Sigmoid colon (tissue), 4 donors: ENCODE data around the gene NME3.

Source experiments
- EP300 ChIP-seq, 4 donors: sonication (generic); formaldehyde crosslinking; IDR thresholded peaks; one replicate each; pipeline ENCODE4 v1.6.1; 2017; ENCODE audit warnings: antibody characterized with exemption in 4 of 4
- POLR2A ChIP-seq, 2 donors: fragments of 450-650 bp; IDR thresholded peaks; one replicate each; pipeline ENCODE4 v1.6.1; 2016; ENCODE audit warnings: antibody characterized with exemption in 2 of 2, mild to moderate bottlenecking in 2 of 2, moderate library complexity in 2 of 2
- POLR2AphosphoS5 ChIP-seq, 4 donors: sonication (generic); formaldehyde crosslinking; IDR thresholded peaks; one replicate each; pipeline ENCODE4 v1.6.1; 2017; ENCODE audit warnings: antibody characterized with exemption in 4 of 4
- TF ChIP-seq, protein P1 (sequence below), 4 experiments: fragments of 450-650 bp in 3 of 4; fragments of 200-600 bp in 1 of 4; IDR thresholded peaks; one replicate each; pipeline ENCODE4 v1.5.1; 2016 to 2019; ENCODE audit warnings: antibody characterized with exemption in 4 of 4, mild to moderate bottlenecking in 3 of 4, moderate library complexity in 2 of 4

DNA sequence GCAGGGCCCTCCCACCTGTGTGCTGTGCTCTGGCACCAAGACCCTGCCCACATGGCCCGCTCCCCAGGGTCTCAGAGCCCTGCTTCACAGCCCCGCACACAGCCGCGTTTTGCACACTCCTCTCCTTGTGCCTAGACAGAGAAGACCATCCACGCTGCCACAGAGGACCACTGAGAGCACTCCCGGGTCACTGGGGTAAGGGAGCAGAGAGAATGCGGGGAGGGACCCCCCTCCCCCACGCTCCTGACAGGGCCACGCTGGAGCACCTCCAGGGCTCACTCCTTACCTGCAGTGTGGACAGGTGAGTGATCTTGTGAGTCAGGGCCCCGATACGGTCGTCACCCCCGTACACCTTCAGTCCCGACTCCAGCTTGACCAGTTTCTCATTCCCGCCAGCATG lies 48.3 kb upstream of the NME3 start:
- TF ChIP-seq, protein P1, sequence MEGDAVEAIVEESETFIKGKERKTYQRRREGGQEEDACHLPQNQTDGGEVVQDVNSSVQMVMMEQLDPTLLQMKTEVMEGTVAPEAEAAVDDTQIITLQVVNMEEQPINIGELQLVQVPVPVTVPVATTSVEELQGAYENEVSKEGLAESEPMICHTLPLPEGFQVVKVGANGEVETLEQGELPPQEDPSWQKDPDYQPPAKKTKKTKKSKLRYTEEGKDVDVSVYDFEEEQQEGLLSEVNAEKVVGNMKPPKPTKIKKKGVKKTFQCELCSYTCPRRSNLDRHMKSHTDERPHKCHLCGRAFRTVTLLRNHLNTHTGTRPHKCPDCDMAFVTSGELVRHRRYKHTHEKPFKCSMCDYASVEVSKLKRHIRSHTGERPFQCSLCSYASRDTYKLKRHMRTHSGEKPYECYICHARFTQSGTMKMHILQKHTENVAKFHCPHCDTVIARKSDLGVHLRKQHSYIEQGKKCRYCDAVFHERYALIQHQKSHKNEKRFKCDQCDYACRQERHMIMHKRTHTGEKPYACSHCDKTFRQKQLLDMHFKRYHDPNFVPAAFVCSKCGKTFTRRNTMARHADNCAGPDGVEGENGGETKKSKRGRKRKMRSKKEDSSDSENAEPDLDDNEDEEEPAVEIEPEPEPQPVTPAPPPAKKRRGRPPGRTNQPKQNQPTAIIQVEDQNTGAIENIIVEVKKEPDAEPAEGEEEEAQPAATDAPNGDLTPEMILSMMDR (IDR thresholded peaks at IDR 0.05), result no peak
- TF ChIP-seq POLR2A (IDR thresholded peaks at IDR 0.05) (no peak), POLR2AphosphoS5 (IDR thresholded peaks at IDR 0.05) (no peak), EP300 (IDR thresholded peaks at IDR 0.05) (no peak)
